Measurements from ENCODE around the gene CACNA2D3.

- no peak for TF ChIP-seq CTCF (optimal IDR thresholded peaks at IDR 0.05 in 1 of 3, IDR thresholded peaks at IDR 0.05 in 1 of 3, conservative IDR thresholded peaks at IDR 0.05 in 1 of 3; ENCODE audit: extremely low read depth in 1 of 3, insufficient read depth in 2 of 3, low read length in 3 of 3)
- TF ChIP-seq EZH2 (IDR thresholded peaks at IDR 0.05; ENCODE audit: low read length), result no peak
These were observed 460.1 kb downstream of the CACNA2D3 start for GRCh38 chr3:54582424-54582823.
